ENCODE data around the gene INPP4A. TPM values are rescaled to one million over a fixed set of nuclear protein-coding genes. Genes with fewer than 3 reads are reported as not detected.

The INPP4A gene
- polyA plus RNA-seq, 2 of the 4 experiments (the other 2 are of a cell fraction), result 9.4 to 16.0 TPM

DNA sequence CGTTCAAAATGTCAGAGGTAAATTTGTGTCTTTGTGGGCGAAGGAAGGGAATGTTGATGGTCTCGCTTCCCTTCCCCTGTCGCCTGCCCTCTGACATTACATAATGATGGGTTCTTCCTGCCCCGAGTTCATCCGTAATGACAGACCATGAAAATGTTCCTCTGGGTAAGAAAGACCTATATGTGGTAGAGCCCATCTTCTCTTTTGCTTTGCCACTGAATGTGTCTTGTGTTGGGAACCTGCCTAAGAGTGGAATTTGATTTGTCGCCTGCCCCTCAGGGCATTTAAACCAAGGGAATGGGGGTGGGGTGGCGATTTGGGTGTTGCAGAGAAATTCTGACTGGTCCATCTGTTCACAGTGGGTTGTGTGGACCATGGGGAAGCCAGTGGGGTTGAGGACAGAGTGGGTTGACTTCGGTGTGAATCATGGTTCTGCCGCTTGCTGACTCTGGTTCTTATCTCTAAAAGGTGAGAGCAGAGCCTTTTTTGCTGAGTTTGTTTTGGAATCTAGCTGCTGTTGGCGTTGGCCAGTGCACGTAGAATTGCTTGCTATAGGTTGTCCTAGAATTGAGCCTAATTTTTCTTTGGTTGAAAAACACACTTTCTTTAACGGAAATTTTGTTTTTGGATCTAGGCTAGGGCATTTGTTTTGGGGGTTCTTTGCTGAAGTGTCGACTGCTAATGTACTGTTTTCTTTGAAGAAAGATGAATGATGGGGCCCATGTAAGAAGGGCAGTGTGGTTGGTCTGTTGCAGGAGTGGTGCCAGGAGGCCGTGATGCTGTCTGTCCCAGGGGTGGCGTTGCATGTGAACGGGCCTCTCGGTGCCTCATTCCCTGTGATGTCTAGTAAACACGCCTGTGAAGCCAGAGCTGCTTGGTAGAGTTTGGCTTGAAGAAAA lies 1.3 kb downstream of the INPP4A start:
- POLR2A ChIA-PET, result no interaction called here
- Histone ChIP-seq H3K27ac (peak overlapping the region; percentile 83 to 97; a peak in 5 of 6 replicates), H3K4me3 (peak overlapping the region; percentile 85), H3K4me1 (peaks cover 17% of the 10 kb centered on the region), H3K4me2 (peak overlapping the region; percentile 88), H3K9me3 (no peaks in the 10 kb centered on the region)
- peak; percentile 7 to 15; a peak in 1 of 6 replicates for ATAC-seq
- FAIRE-seq, result no peak
- CTCF ChIA-PET, result interaction anchor here (0.8 to 1.4 kb wide), 3 partner anchors 10 to 706 kb away, joined by 3 to 4 read pairs (median 3); no protein-coding TSS in a partner anchor
- TF ChIP-seq, protein P1, sequence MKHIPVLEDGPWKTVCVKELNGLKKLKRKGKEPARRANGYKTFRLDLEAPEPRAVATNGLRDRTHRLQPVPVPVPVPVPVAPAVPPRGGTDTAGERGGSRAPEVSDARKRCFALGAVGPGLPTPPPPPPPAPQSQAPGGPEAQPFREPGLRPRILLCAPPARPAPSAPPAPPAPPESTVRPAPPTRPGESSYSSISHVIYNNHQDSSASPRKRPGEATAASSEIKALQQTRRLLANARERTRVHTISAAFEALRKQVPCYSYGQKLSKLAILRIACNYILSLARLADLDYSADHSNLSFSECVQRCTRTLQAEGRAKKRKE (CRISPR knock-in tag; IDR thresholded peaks at IDR 0.05; ENCODE audit: low read depth), result no peak
- TF ChIP-seq JUNB (IDR thresholded peaks at IDR 0.05), result no peak
- no peak for TF ChIP-seq EHMT2 (IDR thresholded peaks at IDR 0.05; ENCODE audit: low read depth)
- TF ChIP-seq ZNF302 (CRISPR knock-in tag; IDR thresholded peaks at IDR 0.05), result no peak
- no peak for TF ChIP-seq EHF (CRISPR knock-in tag; IDR thresholded peaks at IDR 0.05)
- TF ChIP-seq FOSB (CRISPR knock-in tag; IDR thresholded peaks at IDR 0.05), result no peak
- no peak for TF ChIP-seq EP300 (IDR thresholded peaks at IDR 0.05)
- TF ChIP-seq HOXB5 (CRISPR knock-in tag; IDR thresholded peaks at IDR 0.05), result no peak
- TF ChIP-seq HOXB13 (CRISPR knock-in tag; IDR thresholded peaks at IDR 0.05; ENCODE audit: low read depth), result no peak
- no peak for TF ChIP-seq MAFK (IDR thresholded peaks at IDR 0.05; ENCODE audit: partially characterized antibody)
- TF ChIP-seq, protein P2, sequence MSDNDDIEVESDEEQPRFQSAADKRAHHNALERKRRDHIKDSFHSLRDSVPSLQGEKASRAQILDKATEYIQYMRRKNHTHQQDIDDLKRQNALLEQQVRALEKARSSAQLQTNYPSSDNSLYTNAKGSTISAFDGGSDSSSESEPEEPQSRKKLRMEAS (IDR thresholded peaks at IDR 0.05), result no peak
- TF ChIP-seq FOXS1 (CRISPR knock-in tag; IDR thresholded peaks at IDR 0.05), result no peak
- no peak for TF ChIP-seq SREBF2 (IDR thresholded peaks at IDR 0.05)
- TF ChIP-seq CTCF (IDR thresholded peaks at IDR 0.05), result no peak
- TF ChIP-seq FOSL2 (IDR thresholded peaks at IDR 0.05), result no peak
- TF ChIP-seq FOSL2 (CRISPR knock-in tag; IDR thresholded peaks at IDR 0.05), result no peak
- TF ChIP-seq MYC (IDR thresholded peaks at IDR 0.05; ENCODE audit: borderline replicate concordance, low read length), result no peak
- TF ChIP-seq, protein P3, sequence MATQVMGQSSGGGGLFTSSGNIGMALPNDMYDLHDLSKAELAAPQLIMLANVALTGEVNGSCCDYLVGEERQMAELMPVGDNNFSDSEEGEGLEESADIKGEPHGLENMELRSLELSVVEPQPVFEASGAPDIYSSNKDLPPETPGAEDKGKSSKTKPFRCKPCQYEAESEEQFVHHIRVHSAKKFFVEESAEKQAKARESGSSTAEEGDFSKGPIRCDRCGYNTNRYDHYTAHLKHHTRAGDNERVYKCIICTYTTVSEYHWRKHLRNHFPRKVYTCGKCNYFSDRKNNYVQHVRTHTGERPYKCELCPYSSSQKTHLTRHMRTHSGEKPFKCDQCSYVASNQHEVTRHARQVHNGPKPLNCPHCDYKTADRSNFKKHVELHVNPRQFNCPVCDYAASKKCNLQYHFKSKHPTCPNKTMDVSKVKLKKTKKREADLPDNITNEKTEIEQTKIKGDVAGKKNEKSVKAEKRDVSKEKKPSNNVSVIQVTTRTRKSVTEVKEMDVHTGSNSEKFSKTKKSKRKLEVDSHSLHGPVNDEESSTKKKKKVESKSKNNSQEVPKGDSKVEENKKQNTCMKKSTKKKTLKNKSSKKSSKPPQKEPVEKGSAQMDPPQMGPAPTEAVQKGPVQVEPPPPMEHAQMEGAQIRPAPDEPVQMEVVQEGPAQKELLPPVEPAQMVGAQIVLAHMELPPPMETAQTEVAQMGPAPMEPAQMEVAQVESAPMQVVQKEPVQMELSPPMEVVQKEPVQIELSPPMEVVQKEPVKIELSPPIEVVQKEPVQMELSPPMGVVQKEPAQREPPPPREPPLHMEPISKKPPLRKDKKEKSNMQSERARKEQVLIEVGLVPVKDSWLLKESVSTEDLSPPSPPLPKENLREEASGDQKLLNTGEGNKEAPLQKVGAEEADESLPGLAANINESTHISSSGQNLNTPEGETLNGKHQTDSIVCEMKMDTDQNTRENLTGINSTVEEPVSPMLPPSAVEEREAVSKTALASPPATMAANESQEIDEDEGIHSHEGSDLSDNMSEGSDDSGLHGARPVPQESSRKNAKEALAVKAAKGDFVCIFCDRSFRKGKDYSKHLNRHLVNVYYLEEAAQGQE (IDR thresholded peaks at IDR 0.05), result no peak
- TF ChIP-seq BCL3 (IDR thresholded peaks at IDR 0.05), result no peak
- no peak for DNase-seq (ENCODE audit: low read depth in 1 of 2, low spot score in 1 of 2)
- WGBS (ENCODE audit: missing lambda C conversion rate), result 63% methylated on average over 19 of the region's 19 CpGs
